Neural progenitor cell (in vitro differentiated cells): Measurements from ENCODE around the gene CBR1.

Experiments
- CTCF ChIP-seq: fragments of 200-600 bp; sonication (generic); IDR thresholded peaks from 2 replicates; pipeline ENCODE4 v1.5.1; 2017; ENCODE audit warnings: antibody characterized with exemption, mild to moderate bottlenecking
- EZH2 ChIP-seq: fragments of 200-600 bp; sonication (generic); IDR thresholded peaks from 2 replicates; pipeline ENCODE4 v1.6.1; 2017; ENCODE audit warnings: antibody characterized with exemption, mild to moderate bottlenecking, moderate library complexity
- EZH2phosphoT487 ChIP-seq: fragments of 200-600 bp; sonication (generic); IDR thresholded peaks from 2 replicates; pipeline ENCODE4 v1.6.1; 2017; ENCODE audit warnings: antibody characterized with exemption

GRCh38 chr21:36098182-36098532, 28.3 kb downstream of the CBR1 start:
- TF ChIP-seq CTCF (no peak), EZH2 (no peak), EZH2phosphoT487 (no peak)
